MM.1S (cell line): ENCODE results near the gene CYP26C1.

Experiments used
- DNase-seq: peaks from one replicate; pipeline ENCODE4 v3.0.0-alpha.2; 2015
- H2AFZ ChIP-seq: fragments of 300-600 bp; sonication (generic); 2 replicates; pipeline ENCODE4 v1.6.0; 2016; ENCODE audit warnings: antibody characterized with exemption, low read length
- H3F3A ChIP-seq: fragments of 300-600 bp; sonication (generic); 2 replicates; pipeline ENCODE4 v1.6.1; 2016; ENCODE audit warnings: mild to moderate bottlenecking, antibody characterized with exemption, low read length, moderate library complexity, mixed read lengths; ENCODE audit not compliant: insufficient read depth
- H3K27ac ChIP-seq: fragments of 300-600 bp; sonication (generic); 2 replicates; pipeline ENCODE4 v1.5.1; 2016; ENCODE audit warnings: mild to moderate bottlenecking, low read length
- H3K27me3 ChIP-seq: fragments of 300-600 bp; sonication (generic); replicated peaks from 2 replicates; pipeline ENCODE4 v1.6.0; 2016; ENCODE audit warnings: low read length; ENCODE audit not compliant: insufficient read depth
- H3K36me3 ChIP-seq: fragments of 300-600 bp; sonication (generic); replicated peaks from 2 replicates; pipeline ENCODE4 v1.6.1; 2016; ENCODE audit warnings: mild to moderate bottlenecking, low read length, mixed read lengths; ENCODE audit not compliant: insufficient read depth
- H3K4me1 ChIP-seq: fragments of 300-600 bp; sonication (generic); 2 replicates; pipeline ENCODE4 v1.6.1; 2016; ENCODE audit warnings: low read length, mixed read lengths
- H3K4me2 ChIP-seq: fragments of 300-600 bp; sonication (generic); 2 replicates; pipeline ENCODE4 v1.6.0; 2016; ENCODE audit warnings: low read depth, low read length
- H3K4me3 ChIP-seq: fragments of 300-600 bp; sonication (generic); 2 replicates; pipeline ENCODE4 v1.5.1; 2016; ENCODE audit warnings: low read length, mixed read lengths
- H3K79me2 ChIP-seq: fragments of 300-600 bp; sonication (generic); 2 replicates; pipeline ENCODE4 v1.6.1; 2016; ENCODE audit warnings: mixed run types, low read length, mixed read lengths
- H3K9ac ChIP-seq: fragments of 300-600 bp; sonication (generic); 2 replicates; pipeline ENCODE4 v1.6.1; 2016; ENCODE audit warnings: low read length, mixed read lengths
- H3K9me2 ChIP-seq: fragments of 300-600 bp; sonication (generic); replicated peaks from 2 replicates; pipeline ENCODE4 v1.6.1; 2016; ENCODE audit warnings: mild to moderate bottlenecking, low read length, mixed read lengths; ENCODE audit not compliant: insufficient read depth
- H3K9me3 ChIP-seq: fragments of 300-600 bp; sonication (generic); replicated peaks from 2 replicates; pipeline ENCODE4 v1.6.1; 2016; ENCODE audit warnings: mild to moderate bottlenecking, low read length, mixed read lengths; ENCODE audit not compliant: insufficient read depth
- H4K20me1 ChIP-seq: fragments of 300-600 bp; sonication (generic); 2 replicates; pipeline ENCODE4 v1.6.1; 2016; ENCODE audit warnings: mild to moderate bottlenecking, low read length, moderate library complexity, mixed read lengths; ENCODE audit not compliant: insufficient read depth
- CTCF ChIP-seq: fragments of 300-600 bp; sonication (generic); IDR thresholded peaks from 2 replicates; pipeline ENCODE4 v1.5.1; 2016; ENCODE audit warnings: antibody characterized with exemption, low read length, mixed read lengths
- EZH2 ChIP-seq: fragments of 300-600 bp; sonication (generic); optimal IDR thresholded peaks from 2 replicates; pipeline ENCODE3; 2017; ENCODE audit warnings: low read depth, mild to moderate bottlenecking, antibody characterized with exemption, low read length, mixed read lengths
- EZH2phosphoT487 ChIP-seq: fragments of 300-600 bp; sonication (generic); IDR thresholded peaks from 2 replicates; pipeline ENCODE4 v1.6.1; 2018; ENCODE audit warnings: antibody characterized with exemption, low read length

Gene CYP26C1

GRCh38 chr10:93058139-93058538, 2.5 kb upstream of the CYP26C1 start:
- H3F3A ChIP-seq, result no peaks in the 10 kb centered on the region
- H4K20me1 ChIP-seq, result no peaks in the 10 kb centered on the region
- H3K9ac ChIP-seq, result no peak overlapping the region
- TF ChIP-seq EZH2, result no peak
- TF ChIP-seq CTCF, result no peak
- no peak for TF ChIP-seq EZH2phosphoT487
- H3K27ac ChIP-seq, result no peak overlapping the region
- H3K9me3 ChIP-seq, result no peaks in the 10 kb centered on the region
- H3K4me3 ChIP-seq, result no peak overlapping the region
- H3K9me2 ChIP-seq, result no peaks in the 10 kb centered on the region
- no peaks in the 10 kb centered on the region for H3K79me2 ChIP-seq
- H3K4me2 ChIP-seq, result no peak overlapping the region
- H2AFZ ChIP-seq, result no peak overlapping the region
- no peak for DNase-seq
- peaks cover 2% of the 10 kb centered on the region for H3K27me3 ChIP-seq
- H3K4me1 ChIP-seq, result 0 out of 2 replicates have a peak, but pooled peaks cover 3% of the 10 kb centered on the region
- no peaks in the 10 kb centered on the region for H3K36me3 ChIP-seq

- DNase-seq, result no peak
- H4K20me1 ChIP-seq, result no peaks in the 10 kb centered on the region
- no peak overlapping the region for H2AFZ ChIP-seq
- H3K27ac ChIP-seq, result no peak overlapping the region
- no peaks in the 10 kb centered on the region for H3K9me3 ChIP-seq
- H3K4me3 ChIP-seq, result no peak overlapping the region
- no peak overlapping the region for H3K9ac ChIP-seq
- H3K4me1 ChIP-seq, result 0 out of 2 replicates have a peak, but pooled peaks cover 3% of the 10 kb centered on the region
- H3K36me3 ChIP-seq, result no peaks in the 10 kb centered on the region
- H3K4me2 ChIP-seq, result no peak overlapping the region
- H3F3A ChIP-seq, result no peaks in the 10 kb centered on the region
- no peaks in the 10 kb centered on the region for H3K79me2 ChIP-seq
- peaks cover 28% of the 10 kb centered on the region for H3K27me3 ChIP-seq
- H3K9me2 ChIP-seq, result no peaks in the 10 kb centered on the region
- TF ChIP-seq EZH2 (no peak), EZH2phosphoT487 (no peak), CTCF (no peak)
Measured at GRCh38 chr10:93060887-93061593, 442 bp downstream of the CYP26C1 start.

- no peak for DNase-seq
- Histone ChIP-seq H3K4me1 (0 out of 2 replicates have a peak, but pooled peaks cover 3% of the 10 kb centered on the region), H4K20me1 (no peaks in the 10 kb centered on the region), H3K27ac (no peak overlapping the region), H3K9me2 (no peaks in the 10 kb centered on the region), H3K36me3 (no peaks in the 10 kb centered on the region), H3K4me2 (peak overlapping the region; percentile 92), H3K9me3 (no peaks in the 10 kb centered on the region), H3K79me2 (no peaks in the 10 kb centered on the region), H3F3A (no peaks in the 10 kb centered on the region), H3K9ac (no peak overlapping the region), H3K27me3 (peaks cover 35% of the 10 kb centered on the region), H2AFZ (peak overlapping the region; percentile 61), H3K4me3 (peak overlapping the region; percentile 55)
- TF ChIP-seq EZH2phosphoT487, result no peak
- TF ChIP-seq EZH2, result no peak
- no peak for TF ChIP-seq CTCF
Measured at GRCh38 chr10:93061594-93062513, 1.3 kb downstream of the CYP26C1 start.
